Fibroblast of mammary gland (primary cell): ENCODE measurements around the gene CD44.

Experiments
- DNase-seq: peaks from one replicate; pipeline ENCODE4 v3.0.0-alpha.2; 2010; ENCODE audit warnings: low read depth
- H3K4me3 ChIP-seq: 2 replicates; pipeline ENCODE4 v1.5.1; 2011; ENCODE audit warnings: low read depth, mild to moderate bottlenecking, low read length, moderate library complexity; ENCODE audit not compliant: control insufficient read depth
- TF ChIP-seq, protein P1 (sequence below): conservative IDR thresholded peaks from 2 replicates; pipeline ENCODE4 v1.5.1; 2011; ENCODE audit warnings: low read depth, low read length, inconsistent platforms; ENCODE audit not compliant: control insufficient read depth, insufficient read depth

CD44 gene

DNA sequence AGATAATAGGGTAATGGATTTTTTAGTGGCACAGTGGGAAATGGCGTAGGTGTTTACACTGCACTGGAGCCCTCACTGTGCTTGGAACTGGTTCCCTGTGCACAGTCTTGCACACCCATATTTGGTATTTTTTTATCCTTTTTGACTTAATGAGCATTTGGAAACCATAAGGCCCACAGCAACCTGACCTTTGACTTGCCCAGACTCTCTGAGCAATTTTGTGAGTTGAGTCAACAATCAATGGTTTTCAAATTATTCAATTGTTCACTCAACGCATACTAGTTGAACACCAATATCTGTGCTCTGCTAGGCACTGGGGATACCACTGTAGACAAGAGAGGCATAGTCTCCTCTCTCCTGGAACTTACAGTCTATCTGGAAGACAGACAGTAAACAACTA, 14.3 kb downstream of the CD44 start:
- no peak for DNase-seq
- TF ChIP-seq, protein P1, sequence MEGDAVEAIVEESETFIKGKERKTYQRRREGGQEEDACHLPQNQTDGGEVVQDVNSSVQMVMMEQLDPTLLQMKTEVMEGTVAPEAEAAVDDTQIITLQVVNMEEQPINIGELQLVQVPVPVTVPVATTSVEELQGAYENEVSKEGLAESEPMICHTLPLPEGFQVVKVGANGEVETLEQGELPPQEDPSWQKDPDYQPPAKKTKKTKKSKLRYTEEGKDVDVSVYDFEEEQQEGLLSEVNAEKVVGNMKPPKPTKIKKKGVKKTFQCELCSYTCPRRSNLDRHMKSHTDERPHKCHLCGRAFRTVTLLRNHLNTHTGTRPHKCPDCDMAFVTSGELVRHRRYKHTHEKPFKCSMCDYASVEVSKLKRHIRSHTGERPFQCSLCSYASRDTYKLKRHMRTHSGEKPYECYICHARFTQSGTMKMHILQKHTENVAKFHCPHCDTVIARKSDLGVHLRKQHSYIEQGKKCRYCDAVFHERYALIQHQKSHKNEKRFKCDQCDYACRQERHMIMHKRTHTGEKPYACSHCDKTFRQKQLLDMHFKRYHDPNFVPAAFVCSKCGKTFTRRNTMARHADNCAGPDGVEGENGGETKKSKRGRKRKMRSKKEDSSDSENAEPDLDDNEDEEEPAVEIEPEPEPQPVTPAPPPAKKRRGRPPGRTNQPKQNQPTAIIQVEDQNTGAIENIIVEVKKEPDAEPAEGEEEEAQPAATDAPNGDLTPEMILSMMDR, result no peak
- no peak overlapping the region for H3K4me3 ChIP-seq

GRCh38 chr11:35154952-35155351, 16.0 kb downstream of the CD44 start:
- no peak overlapping the region for H3K4me3 ChIP-seq
- TF ChIP-seq, protein P1, result no peak

DNA sequence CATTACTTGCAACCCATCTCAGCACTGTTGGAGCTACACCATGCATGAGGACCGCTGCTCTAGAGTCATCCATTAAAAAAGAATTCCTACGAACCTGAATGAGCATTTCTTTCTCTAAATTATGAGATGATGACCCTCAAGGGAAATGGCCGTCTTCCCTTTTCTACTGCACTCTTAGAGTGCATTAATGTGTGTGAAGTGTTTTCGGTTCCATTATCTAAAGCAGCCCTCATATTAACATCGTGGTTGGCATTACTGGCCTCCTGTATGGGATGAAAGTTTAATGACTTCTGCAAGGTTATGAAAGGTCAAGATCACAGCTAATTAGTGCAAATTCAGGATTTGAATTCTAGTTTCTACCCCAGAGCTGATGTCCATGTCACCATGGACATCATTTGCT, 16.7 kb downstream of the CD44 start:
- no peak overlapping the region for H3K4me3 ChIP-seq
- TF ChIP-seq, protein P1, result no peak
- no peak for DNase-seq

More at GRCh38 chr11:35154952-35155351, 16.0 kb downstream of the CD44 start:
- DNase-seq, result no peak

DNA sequence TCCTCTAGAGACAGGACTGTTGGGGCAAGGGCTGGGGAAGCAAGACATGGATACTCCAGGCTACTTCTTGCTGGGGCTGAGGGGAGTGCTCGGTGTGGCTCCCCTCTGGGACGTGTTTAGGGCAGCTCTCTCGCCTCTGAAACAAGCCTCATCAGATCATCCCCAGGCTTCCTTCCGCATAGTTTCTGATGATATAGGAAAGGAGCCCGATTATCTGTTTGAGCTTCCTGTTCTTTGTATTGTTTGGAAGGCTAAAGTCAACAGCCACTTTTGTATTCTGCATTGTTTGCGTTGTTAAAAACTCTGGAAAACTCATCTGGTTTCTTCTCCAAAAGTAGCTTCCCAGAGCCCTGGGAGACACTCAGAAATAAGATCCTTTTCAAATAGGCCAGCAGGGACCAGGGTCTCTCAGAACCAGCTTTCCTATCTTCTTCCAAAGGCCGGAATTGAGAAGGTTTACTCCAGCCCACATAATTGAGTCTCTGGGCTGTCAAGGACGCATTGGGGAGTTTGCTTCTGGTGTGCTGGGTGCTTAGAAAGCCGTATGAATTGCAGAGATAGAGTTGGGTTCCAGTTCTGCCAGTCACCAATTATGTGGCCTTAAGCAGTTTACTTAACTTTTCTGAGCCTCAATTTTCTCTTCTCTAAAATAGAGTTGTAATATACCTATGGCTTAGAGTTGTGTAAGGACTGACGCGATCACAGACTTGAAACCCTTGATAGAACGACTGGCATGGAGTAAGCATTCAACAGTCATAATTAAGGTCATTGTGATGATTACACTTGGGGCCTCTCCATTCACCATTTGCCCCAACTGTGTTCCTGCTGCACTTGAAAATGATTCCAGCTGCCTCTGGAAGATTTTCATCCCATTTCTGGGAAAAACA, 19.1 kb downstream of the CD44 start:
- H3K4me3 ChIP-seq, result no peak overlapping the region
- TF ChIP-seq, protein P1, result no peak
- no peak for DNase-seq

DNA sequence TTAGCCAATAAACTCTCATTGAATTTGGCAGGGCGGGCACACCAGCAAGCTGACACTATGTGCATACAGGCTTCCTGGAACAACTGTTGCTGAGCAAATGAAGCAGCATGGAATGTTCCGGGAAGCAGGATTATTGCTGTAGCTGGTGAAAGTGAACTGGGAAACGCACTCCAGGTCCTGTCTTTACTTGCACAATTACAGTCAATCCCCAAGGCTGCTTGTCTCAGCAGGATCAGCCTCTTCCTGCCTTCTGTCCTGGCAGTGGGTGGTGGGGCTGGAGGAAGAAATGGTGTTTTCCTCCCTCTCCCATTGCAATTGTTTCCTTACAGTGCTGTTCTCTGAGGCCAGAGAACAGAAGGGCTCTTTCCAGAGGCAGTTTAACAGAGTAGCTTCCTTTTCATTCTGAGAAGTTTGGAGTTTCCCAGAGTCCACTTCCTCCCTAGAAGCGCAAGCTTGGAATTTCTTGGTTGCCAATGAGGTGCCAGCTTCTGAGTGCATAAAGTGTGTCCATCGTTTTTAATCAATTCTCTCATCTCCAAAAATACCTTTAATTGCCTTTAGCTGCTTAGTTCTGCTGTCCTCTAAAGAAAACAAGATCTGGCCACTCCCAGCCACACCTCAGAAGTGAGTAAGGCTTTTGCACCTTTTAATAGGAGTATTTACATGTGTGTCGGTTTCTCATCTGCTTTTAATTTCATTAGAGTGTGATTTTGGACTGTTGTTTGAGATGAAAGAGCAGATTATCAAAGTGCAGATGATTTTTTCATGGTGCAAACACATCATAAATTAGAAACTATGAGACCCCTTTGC, 19.9 kb downstream of the CD44 start:
- TF ChIP-seq, protein P1, result no peak
- H3K4me3 ChIP-seq, result no peak overlapping the region
- DNase-seq, result peak; percentile 76

GRCh38 chr11:35160246-35160824, 21.4 kb downstream of the CD44 start:
- TF ChIP-seq, protein P1, result no peak
- DNase-seq, result no peak
- H3K4me3 ChIP-seq, result no peak overlapping the region
